ENCODE results near the gene GPR162. TPM values are rescaled to one million over a fixed set of nuclear protein-coding genes. Genes with fewer than 3 reads are reported as not detected.

The GPR162 gene
- polyA plus RNA-seq (2011; rRNA removed) (5.2 and 7.6 TPM in 2 replicates), polyA minus RNA-seq (2011; rRNA and poly(A)+ RNA removed) (6.8 and 7.5 TPM in 2 replicates)

GRCh38 chr12:6821591-6822425 is at the start of gene GPR162:
Gene GPR162 (plus strand): TSS chr12:6821821. CDS start chr12:6823899, 2,078 bp downstream.
- DNase-seq (ENCODE audit: low read depth, low spot score) = no peak
- H3K4me3 ChIP-seq (ENCODE audit: low read depth, low read length) = peak within 1 kb of the TSS; percentile 71
- no peaks in the 10 kb centered on the region; the same call in 1 of the 2 replicates for H3K9me3 ChIP-seq (ENCODE audit: control insufficient read depth, insufficient read depth, low read length)
- no peak for TF ChIP-seq CTCF (IDR thresholded peaks at IDR 0.05; ENCODE audit: low read depth, low read length)
- CTCF ChIA-PET = interaction anchor here (0.6 to 11.8 kb wide), 6 partner anchors 30 to 283 kb away, joined by 3 to 165 read pairs (median 4); partner anchors contain the start of genes MLF2, PTMS and SPSB2
- POLR2A ChIA-PET = interaction anchor here (0.7 to 1.8 kb wide), 9 partner anchors 10 to 132 kb away, joined by 3 to 8 read pairs (median 3); partner anchors contain the start of genes CD4, MLF2, PTMS and ZNF384
- H3K27ac ChIP-seq (ENCODE audit: low read depth, low read length) = peak within 1 kb of the TSS; percentile 2
- no peaks in the 10 kb centered on the region for H3K27me3 ChIP-seq (ENCODE audit: control insufficient read depth, insufficient read depth, low read length)

- DNase-seq (ENCODE audit: low read depth, low spot score) = no peak
- no peak within 1 kb of the TSS for H3K4me3 ChIP-seq (ENCODE audit: low read depth, low read length)
- H3K9me3 ChIP-seq (ENCODE audit: control insufficient read depth, insufficient read depth, low read length) = no peaks in the 10 kb centered on the region
- H3K27me3 ChIP-seq (ENCODE audit: control insufficient read depth, insufficient read depth, low read length) = no peaks in the 10 kb centered on the region
- POLR2A ChIA-PET = interaction anchor here (0.9 to 1.0 kb wide), 2 partner anchors 20 to 80 kb away, joined by 3 read pairs; partner anchors contain the start of gene MLF2
- TF ChIP-seq CTCF (IDR thresholded peaks at IDR 0.05; ENCODE audit: low read depth, low read length) = no peak
- no peak within 1 kb of the TSS for H3K27ac ChIP-seq (ENCODE audit: low read depth, low read length)
- CTCF ChIA-PET = interaction anchor here (7.9 kb wide), 1 partner anchor 19 kb away, joined by 136 read pairs; the partner anchor contains the start of gene MLF2
These were observed 49.3 kb upstream of the GPR162 start, which contains the start of gene LAG3 for GRCh38 chr12:6772331-6772695. Gene LAG3 (plus strand): TSS chr12:6772520. CDS start chr12:6772853, 333 bp downstream.

- Histone ChIP-seq H3K4me3 (ENCODE audit: low read depth, low read length) (no peak overlapping the region), H3K27ac (ENCODE audit: low read depth, low read length) (no peak overlapping the region), H3K9me3 (ENCODE audit: control insufficient read depth, insufficient read depth, low read length) (no peaks in the 10 kb centered on the region), H3K27me3 (ENCODE audit: control insufficient read depth, insufficient read depth, low read length) (no peaks in the 10 kb centered on the region)
- ChIA-PET POLR2A (no interaction called here), CTCF (interaction anchor here (2.9 kb wide), 1 partner anchor 20 kb away, joined by 23 read pairs; the partner anchor contains the start of gene MLF2)
- TF ChIP-seq CTCF (IDR thresholded peaks at IDR 0.05; ENCODE audit: low read depth, low read length) = no peak
- DNase-seq (ENCODE audit: low read depth, low spot score) = no peak
These were observed 48.7 kb upstream of the GPR162 start for GRCh38 chr12:6772726-6773589.

GRCh38 chr12:6773590-6774351 is 47.9 kb upstream of the GPR162 start:
- ChIA-PET CTCF (interaction anchor here (2.9 kb wide), 1 partner anchor 21 kb away, joined by 23 read pairs; the partner anchor contains the start of gene MLF2), POLR2A (interaction anchor here (5.4 kb wide), 1 partner anchor 8 kb away, joined by 33 read pairs; the partner anchor contains the start of gene PTMS)
- Histone ChIP-seq H3K27ac (ENCODE audit: low read depth, low read length) (no peak overlapping the region), H3K4me3 (ENCODE audit: low read depth, low read length) (no peak overlapping the region), H3K9me3 (ENCODE audit: control insufficient read depth, insufficient read depth, low read length) (no peaks in the 10 kb centered on the region), H3K27me3 (ENCODE audit: control insufficient read depth, insufficient read depth, low read length) (no peaks in the 10 kb centered on the region)
- no peak for DNase-seq (ENCODE audit: low read depth, low spot score)
- TF ChIP-seq CTCF (IDR thresholded peaks at IDR 0.05; ENCODE audit: low read depth, low read length) = no peak

All from AG04450 (cell line).